Fibroblast of lung (primary cell): ENCODE data around the gene GOLGA1. TPM values are rescaled to one million over a fixed set of nuclear protein-coding genes. Genes with fewer than 3 reads are reported as not detected.

Experiments
- DNase-seq, 2 donors: peaks; one replicate each; pipeline versions ENCODE4 v3.0.0 to v3.0.0-alpha.2; 2010; ENCODE audit warnings: low read depth in 2 of 2
- H2AFZ ChIP-seq: 2 replicates; pipeline ENCODE4 v1.5.1; 2012; ENCODE audit warnings: low read length, control low read depth, inconsistent platforms
- H3K27ac ChIP-seq: 2 replicates; pipeline ENCODE4 v1.5.1; 2011; ENCODE audit warnings: low read length, control low read depth; ENCODE audit not compliant: insufficient read depth
- H3K27me3 ChIP-seq: 2 replicates; pipeline ENCODE4 v1.5.1; 2011; ENCODE audit warnings: mild to moderate bottlenecking, low read length; ENCODE audit not compliant: control insufficient read depth, insufficient read depth
- H3K36me3 ChIP-seq: 2 replicates; pipeline ENCODE4 v1.5.1; 2011; ENCODE audit warnings: low read length; ENCODE audit not compliant: control insufficient read depth, insufficient read depth
- H3K4me1 ChIP-seq: 2 replicates; pipeline ENCODE4 v1.5.1; 2011; ENCODE audit warnings: low read length; ENCODE audit not compliant: control insufficient read depth, insufficient read depth; ENCODE audit errors: extremely low read depth
- H3K4me2 ChIP-seq: 2 replicates; pipeline ENCODE4 v1.5.1; 2011; ENCODE audit warnings: low read length, control low read depth; ENCODE audit not compliant: insufficient read depth; ENCODE audit errors: extremely low read depth
- H3K4me3 ChIP-seq, 4 experiments: fragments of 200-600 bp in 1 of 4; sonication (generic) in 1 of 4; replicated peaks in 1 of 4; 2 replicates each; pipeline ENCODE4 v1.5.1; 2011 to 2016; ENCODE audit warnings: low read length in 4 of 4, low read depth in 3 of 4, mild to moderate bottlenecking in 3 of 4, control low read depth in 2 of 4, inconsistent platforms in 1 of 4, mixed read lengths in 1 of 4; ENCODE audit not compliant: insufficient read depth in 1 of 4; ENCODE audit errors: control extremely low read depth in 1 of 4
- H3K79me2 ChIP-seq: 2 replicates; pipeline ENCODE4 v1.5.1; 2012; ENCODE audit warnings: mild to moderate bottlenecking, low read length, inconsistent platforms; ENCODE audit not compliant: control insufficient read depth, insufficient read depth
- H3K9ac ChIP-seq: 2 replicates; pipeline ENCODE4 v1.5.1; 2011; ENCODE audit warnings: mild to moderate bottlenecking, low read length, control low read depth; ENCODE audit not compliant: insufficient read depth
- H3K9me3 ChIP-seq: 2 replicates; pipeline ENCODE4 v1.5.1; 2012; ENCODE audit warnings: low read depth, low read length; ENCODE audit not compliant: control insufficient read depth, insufficient read depth
- H4K20me1 ChIP-seq: 2 replicates; pipeline ENCODE4 v1.5.1; 2011; ENCODE audit warnings: low read length; ENCODE audit not compliant: control insufficient read depth, insufficient read depth; ENCODE audit errors: extremely low read depth
- CTCF ChIP-seq, 2 donors: IDR thresholded peaks in 1 of 2; conservative IDR thresholded peaks in 1 of 2; 1 replicate in 1 of 2; 2 replicates in 1 of 2; pipeline ENCODE4 v1.5.1; 2011 to 2012; ENCODE audit warnings: low read length in 2 of 2, control low read depth in 1 of 2, inconsistent platforms in 1 of 2, low read depth in 1 of 2, mild to moderate bottlenecking in 1 of 2
- EZH2 ChIP-seq: IDR thresholded peaks from 2 replicates; pipeline ENCODE4 v1.5.1; 2012; ENCODE audit warnings: low read length, control low read depth, mild to moderate bottlenecking; ENCODE audit errors: missing control alignments
- polyA plus RNA-seq, 2 donors: library from polyadenylated mRNA; depleted of rRNA in 1 of 2; stranded (reverse) in 1 of 2; unstranded in 1 of 2; fragments of >200 nt; gene quantifications; 2 replicates each; pipeline ENCODE4 v1.2.1, GENCODE V29; 2011 to 2012; ENCODE audit warnings: missing spikeins in 1 of 2
- total RNA-seq: library from RNA; depleted of rRNA; stranded (reverse); fragments of >200 nt; gene quantifications from 2 replicates; pipeline ENCODE4 v1.2.1, GENCODE V29; 2014

Gene GOLGA1
- total and polyA plus RNA-seq, 2 donors (not counting 1 experiment from before 2014, with no cell fraction given) = 12.0 to 15.9 TPM

- Histone ChIP-seq H3K4me2 (no peak overlapping the region), H3K27ac (no peak overlapping the region), H3K9me3 (no peaks in the 10 kb centered on the region), H3K4me1 (peaks cover 4% of the 10 kb centered on the region), H3K36me3 (peaks cover 25% of the 10 kb centered on the region), H2AFZ (no peak overlapping the region), H3K27me3 (no peaks in the 10 kb centered on the region), H3K9ac (no peak overlapping the region), H4K20me1 (peaks cover 2% of the 10 kb centered on the region), H3K4me3 (no peak overlapping the region), H3K79me2 (peaks cover 17% of the 10 kb centered on the region)
- TF ChIP-seq EZH2 (no peak), CTCF (conservative IDR thresholded peaks at IDR 0.05 in 1 of 2, IDR thresholded peaks at IDR 0.05 in 1 of 2; ENCODE audit: low read depth in 1 of 2, low read length in 2 of 2) (no peak)
- no peak for DNase-seq
These were observed 86.1 kb downstream of the GOLGA1 start for GRCh38 chr9:124854822-124855221.

GRCh38 chr9:124854161-124854560, 86.7 kb downstream of the GOLGA1 start:
- H3K4me3 ChIP-seq = no peak overlapping the region
- no peak for TF ChIP-seq CTCF (conservative IDR thresholded peaks at IDR 0.05 in 1 of 2, IDR thresholded peaks at IDR 0.05 in 1 of 2; ENCODE audit: low read depth in 1 of 2, low read length in 2 of 2)
- no peak for TF ChIP-seq EZH2
- no peaks in the 10 kb centered on the region for H3K27me3 ChIP-seq
- no peak overlapping the region for H3K9ac ChIP-seq
- H3K79me2 ChIP-seq = peaks cover 10% of the 10 kb centered on the region
- H2AFZ ChIP-seq = no peak overlapping the region
- H3K4me1 ChIP-seq = peaks cover 3% of the 10 kb centered on the region
- no peak overlapping the region for H3K27ac ChIP-seq
- H3K36me3 ChIP-seq = peaks cover 20% of the 10 kb centered on the region
- no peaks in the 10 kb centered on the region for H3K9me3 ChIP-seq
- DNase-seq = no peak
- H4K20me1 ChIP-seq = peaks cover 2% of the 10 kb centered on the region
- H3K4me2 ChIP-seq = no peak overlapping the region

- Histone ChIP-seq H3K9ac (no peak overlapping the region), H2AFZ (no peak overlapping the region), H3K79me2 (peaks cover 6% of the 10 kb centered on the region), H3K4me1 (peaks cover 3% of the 10 kb centered on the region), H4K20me1 (peaks cover 2% of the 10 kb centered on the region), H3K4me2 (peak overlapping the region; percentile 84), H3K27me3 (no peaks in the 10 kb centered on the region), H3K27ac (no peak overlapping the region), H3K36me3 (peaks cover 16% of the 10 kb centered on the region), H3K9me3 (no peaks in the 10 kb centered on the region), H3K4me3 (peak overlapping the region in 3 of 4 experiments; percentile 47 to 59 (median 50))
- DNase-seq = no peak
- TF ChIP-seq CTCF (conservative IDR thresholded peaks at IDR 0.05 in 1 of 2, IDR thresholded peaks at IDR 0.05 in 1 of 2; ENCODE audit: low read depth in 1 of 2, low read length in 2 of 2) (no peak), EZH2 (no peak)
These were observed 87.2 kb downstream of the GOLGA1 start for GRCh38 chr9:124853605-124854143.
